Endodermal cell (in vitro differentiated cells): ENCODE data around the gene PDE6B. TPM values are rescaled to one million over a fixed set of nuclear protein-coding genes. Genes with fewer than 3 reads are reported as not detected.

Experiments
- DNase-seq: peaks from one replicate; pipeline ENCODE4 v3.0.0-alpha.2; 2017
- H3K27ac ChIP-seq: 2 replicates; pipeline ENCODE4 v1.5.1; 2013; ENCODE audit warnings: mild to moderate bottlenecking, low read depth, low read length, moderate library complexity
- H3K27me3 ChIP-seq: 2 replicates; pipeline ENCODE4 v1.6.1; 2013; ENCODE audit warnings: mild to moderate bottlenecking, low read length, moderate library complexity; ENCODE audit not compliant: insufficient read depth, control insufficient read depth, poor library complexity, severe bottlenecking
- H3K36me3 ChIP-seq: 2 replicates; pipeline ENCODE4 v1.7.0; 2013; ENCODE audit warnings: mild to moderate bottlenecking, low read length, moderate library complexity; ENCODE audit not compliant: control insufficient read depth, insufficient read depth
- H3K4me1 ChIP-seq: one replicate; pipeline ENCODE4 v1.7.0; 2013; ENCODE audit warnings: low read length; ENCODE audit not compliant: control insufficient read depth, insufficient read depth
- H3K4me3 ChIP-seq: 2 replicates; pipeline ENCODE4 v1.5.1; 2013; ENCODE audit warnings: mild to moderate bottlenecking, low read length, moderate library complexity
- H3K9ac ChIP-seq: 2 replicates; pipeline ENCODE4 v1.6.1; 2013; ENCODE audit warnings: mild to moderate bottlenecking, low read length, moderate library complexity; ENCODE audit not compliant: poor library complexity, severe bottlenecking; ENCODE audit errors: extremely low read depth
- H3K9me3 ChIP-seq: 2 replicates; pipeline ENCODE4 v1.6.1; 2013; ENCODE audit warnings: mild to moderate bottlenecking, low read length, moderate library complexity; ENCODE audit not compliant: control insufficient read depth
- H3K27ac Mint-ChIP-seq: 2 replicates; pipeline ENCODE4 v1.8.0; 2020; ENCODE audit warnings: mixed read lengths
- H3K27me3 Mint-ChIP-seq: 2 replicates; pipeline ENCODE4 v1.8.0; 2021; ENCODE audit warnings: mild to moderate bottlenecking, mixed read lengths; ENCODE audit not compliant: insufficient read depth
- H3K36me3 Mint-ChIP-seq: 2 replicates; pipeline ENCODE4 v1.8.0; 2020; ENCODE audit warnings: low read depth, mixed read lengths
- H3K4me1 Mint-ChIP-seq: 2 replicates; pipeline ENCODE4 v1.8.0; 2020; ENCODE audit warnings: mixed read lengths
- H3K4me3 Mint-ChIP-seq: 2 replicates; pipeline ENCODE4 v1.8.0; 2020; ENCODE audit warnings: mild to moderate bottlenecking, moderate library complexity, mixed read lengths
- H3K9me3 Mint-ChIP-seq: 2 replicates; pipeline ENCODE4 v1.8.0; 2020; ENCODE audit warnings: mild to moderate bottlenecking, mixed read lengths
- CTCF ChIP-seq: fragments of 200-600 bp; sonication (generic); conservative IDR thresholded peaks from 2 replicates; pipeline ENCODE4 v1.5.0; 2021; ENCODE audit warnings: antibody characterized with exemption, mild to moderate bottlenecking
- WGBS, 2 experiments: methylation state at CpG; one replicate each; pipeline versions ENCODE4 v1.1.5 to v1.1.7; 2013; ENCODE audit warnings: missing lambda C conversion rate in 2 of 2, mixed read lengths in 1 of 2; ENCODE audit not compliant: insufficient coverage in 1 of 2, insufficient read length in 1 of 2; 5-methylcytosine and 5-hydroxymethylcytosine counted together
- total RNA-seq, 2 donors: library from RNA; stranded (reverse); fragmentation: NEBNext Ultra II Directional in 1 of 2; extraction: Animal tissue kit (Norgen Biotek cat#: 25700) in 1 of 2; gene quantifications; 2 replicates in 1 of 2; 3 replicates in 1 of 2; pipeline ENCODE4 v1.2.1, GENCODE V29; 2021

PDE6B gene
- total RNA-seq, 2 donors from 2014 or later, result 12.4 to 14.6 TPM

- no peak for TF ChIP-seq CTCF
- H3K36me3 Mint-ChIP-seq, result no peaks in the 10 kb centered on the region
- no peak for DNase-seq
- H3K9me3 Mint-ChIP-seq, result no peaks in the 10 kb centered on the region
- no peak overlapping the region for H3K4me3 Mint-ChIP-seq
- Histone ChIP-seq H3K4me3 (no peak overlapping the region), H3K9me3 (no peaks in the 10 kb centered on the region), H3K27ac (no peak overlapping the region), H3K36me3 (no peaks in the 10 kb centered on the region), H3K9ac (no peak overlapping the region), H3K27me3 (no peaks in the 10 kb centered on the region), H3K4me1 (no peaks in the 10 kb centered on the region)
- no peaks in the 10 kb centered on the region for H3K4me1 Mint-ChIP-seq
- 91 to 97% methylated on average over 7 to 29 of the region's 29 CpGs for WGBS, 2 experiments
- no peaks in the 10 kb centered on the region for H3K27me3 Mint-ChIP-seq
- H3K27ac Mint-ChIP-seq, result no peak overlapping the region
These were observed 28.6 kb downstream of the PDE6B start for GRCh38 chr4:653831-654502.

GRCh38 chr4:654503-654845 lies 29.1 kb downstream of the PDE6B start:
- Histone ChIP-seq H3K9me3 (no peaks in the 10 kb centered on the region), H3K36me3 (no peaks in the 10 kb centered on the region), H3K4me3 (no peak overlapping the region), H3K27me3 (no peaks in the 10 kb centered on the region), H3K4me1 (no peaks in the 10 kb centered on the region), H3K27ac (no peak overlapping the region), H3K9ac (no peak overlapping the region)
- no peaks in the 10 kb centered on the region for H3K27me3 Mint-ChIP-seq
- no peak overlapping the region for H3K27ac Mint-ChIP-seq
- H3K9me3 Mint-ChIP-seq, result no peaks in the 10 kb centered on the region
- TF ChIP-seq CTCF, result no peak
- no peaks in the 10 kb centered on the region for H3K36me3 Mint-ChIP-seq
- H3K4me1 Mint-ChIP-seq, result no peaks in the 10 kb centered on the region
- DNase-seq, result no peak
- 93 to 95% methylated on average over 16 to 17 of the region's 17 CpGs for WGBS, 2 experiments
- no peak overlapping the region for H3K4me3 Mint-ChIP-seq

- H3K9me3 ChIP-seq, result no peaks in the 10 kb centered on the region
- no peaks in the 10 kb centered on the region for H3K36me3 ChIP-seq
- Mint-ChIP-seq H3K4me3 (no peak overlapping the region), H3K4me1 (no peaks in the 10 kb centered on the region), H3K27me3 (no peaks in the 10 kb centered on the region), H3K9me3 (no peaks in the 10 kb centered on the region), H3K27ac (no peak overlapping the region), H3K36me3 (no peaks in the 10 kb centered on the region)
- H3K27me3 ChIP-seq, result no peaks in the 10 kb centered on the region
- H3K27ac ChIP-seq, result no peak overlapping the region
- no peak for TF ChIP-seq CTCF
- no peak for DNase-seq
- no peak overlapping the region for H3K4me3 ChIP-seq
- H3K9ac ChIP-seq, result no peak overlapping the region
- 83% methylated on average over 10 to 17 of the region's 17 CpGs for WGBS, 2 experiments
- no peaks in the 10 kb centered on the region for H3K4me1 ChIP-seq
These were observed 29.6 kb downstream of the PDE6B start for GRCh38 chr4:654871-655463.
